Central memory CD4-positive, alpha-beta T cell (primary cell): Measurements from ENCODE around the gene PRDM16.

ENCODE experiments used
- DNase-seq: peaks from one replicate; pipeline ENCODE4 v3.0.0; 2022

Gene PRDM16

GRCh38 chr1:3247521-3248121 lies 178.6 kb downstream of the PRDM16 start:
- no peak for DNase-seq

- no peak for DNase-seq
Observed at GRCh38 chr1:3248155-3249141, 179.4 kb downstream of the PRDM16 start.

- no peak for DNase-seq
Observed at GRCh38 chr1:3249231-3249630, 180.2 kb downstream of the PRDM16 start.

GRCh38 chr1:3249631-3250501 lies 180.9 kb downstream of the PRDM16 start:
- DNase-seq, result no peak

- DNase-seq, result no peak
Observed at GRCh38 chr1:3250624-3251023, 181.6 kb downstream of the PRDM16 start.

- no peak for DNase-seq
Observed at GRCh38 chr1:3251099-3251806, 182.2 kb downstream of the PRDM16 start.

GRCh38 chr1:3251807-3252428 lies 182.9 kb downstream of the PRDM16 start:
- no peak for DNase-seq

- no peak for DNase-seq
Observed at GRCh38 chr1:3255680-3256079, 186.7 kb downstream of the PRDM16 start.

- DNase-seq, result no peak
Observed at GRCh38 chr1:3257788-3258187, 188.8 kb downstream of the PRDM16 start.

- DNase-seq, result no peak
Observed at GRCh38 chr1:3258386-3259003, 189.5 kb downstream of the PRDM16 start.

GRCh38 chr1:3259020-3259419 lies 190.0 kb downstream of the PRDM16 start:
- DNase-seq, result no peak

GRCh38 chr1:3261007-3261968 lies 192.3 kb downstream of the PRDM16 start:
- DNase-seq, result no peak

- no peak for DNase-seq
Observed at GRCh38 chr1:3261969-3262579, 193.1 kb downstream of the PRDM16 start.

- no peak for DNase-seq
Observed at GRCh38 chr1:3262681-3263286, 193.8 kb downstream of the PRDM16 start.

- no peak for DNase-seq
Observed at GRCh38 chr1:3263790-3264189, 194.8 kb downstream of the PRDM16 start.

- no peak for DNase-seq
Observed at GRCh38 chr1:3264456-3264855, 195.5 kb downstream of the PRDM16 start.

GRCh38 chr1:3265835-3266805 lies 197.1 kb downstream of the PRDM16 start:
- DNase-seq, result no peak
